ENCODE results near the gene AGPAT3. TPM values are rescaled to one million over a fixed set of nuclear protein-coding genes. Genes with fewer than 3 reads are reported as not detected.

AGPAT3 gene
- total RNA-seq, 1 experiment from 2014 or later: 13.0 TPM

- DNase-seq: no peak
- no peak overlapping the region for H3K4ac ChIP-seq (ENCODE audit: low read depth, low read length)
- H4K8ac ChIP-seq (replicated peaks; ENCODE audit: insufficient read length, low read depth, low read length): no peak overlapping the region
- H2BK12ac ChIP-seq (ENCODE audit: insufficient read length, low read depth, low read length): no peak overlapping the region
- H3K27me3 ChIP-seq (ENCODE audit: insufficient read depth, low read length): no peaks in the 10 kb centered on the region
- Mint-ChIP-seq H3K36me3 (ENCODE audit: insufficient read depth in 1 of 3, low read depth in 3 of 3) (peaks cover 0 to 4% (median 0%) of the 10 kb centered on the region in 3 experiments; a peak in 2 of 7 replicates), H3K9me3 (peaks cover 6% of the 10 kb centered on the region in 2 experiments), H3K27me3 (ENCODE audit: low read depth) (peaks cover 4% of the 10 kb centered on the region), H3K4me3 (no peak overlapping the region), H3K27ac (no peak overlapping the region; a peak in 1 of 7 replicates), H3K4me1 (peaks cover 5 to 10% of the 10 kb centered on the region in 2 experiments; a peak in 2 of 4 replicates)
- TF ChIP-seq CTCF (conservative IDR thresholded peaks at IDR 0.05): no peak
- no peak overlapping the region for H3K9ac ChIP-seq (ENCODE audit: extremely low read depth, insufficient read length, low read length)
- no CpG with 5 or more reads among the region's 15 CpGs for WGBS (ENCODE audit: extremely low coverage, insufficient read length, low lambda C conversion rate)
- H2AK5ac ChIP-seq (ENCODE audit: insufficient read length, low read length): no peak overlapping the region
- no peaks in the 10 kb centered on the region for H3K9me3 ChIP-seq (ENCODE audit: control insufficient read depth, low read depth, low read length)
- H3K23ac ChIP-seq (ENCODE audit: insufficient read length, low read depth, low read length): no peak overlapping the region
- no peak overlapping the region for H2BK15ac ChIP-seq (ENCODE audit: low read depth, low read length)
- no peaks in the 10 kb centered on the region for H4K20me1 ChIP-seq (ENCODE audit: control insufficient read depth, insufficient read depth, insufficient read length)
- H3K79me1 ChIP-seq (ENCODE audit: insufficient read depth, low read depth, low read length, poor library complexity, severe bottlenecking): no peaks in the 10 kb centered on the region
- no peak overlapping the region for H2AFZ ChIP-seq (ENCODE audit: low read length)
- no peaks in the 10 kb centered on the region for H3K79me2 ChIP-seq (ENCODE audit: insufficient read depth, low read length)
- H2BK20ac ChIP-seq (ENCODE audit: low read depth, low read length, poor library complexity, severe bottlenecking): no peak overlapping the region
- no peak overlapping the region for H4K91ac ChIP-seq (ENCODE audit: insufficient read length, low read depth, low read length)
- H3K18ac ChIP-seq (ENCODE audit: insufficient read length, low read depth, low read length): no peak overlapping the region
- H3K4me1 ChIP-seq (ENCODE audit: insufficient read depth, low read length): no peaks in the 10 kb centered on the region
- H3K4me2 ChIP-seq (ENCODE audit: insufficient read depth, insufficient read length, low read length): no peak overlapping the region
- H3K14ac ChIP-seq (ENCODE audit: insufficient read depth, low read length): no peak overlapping the region
- H2BK5ac ChIP-seq (ENCODE audit: insufficient read length, low read length): no peak overlapping the region
- no peaks in the 10 kb centered on the region for H3K23me2 ChIP-seq (ENCODE audit: insufficient read length, low read depth, low read length, poor library complexity, severe bottlenecking)
- H3K27ac ChIP-seq (ENCODE audit: insufficient read length, low read depth, low read length): no peak overlapping the region
- H3K56ac ChIP-seq (ENCODE audit: insufficient read length, low read depth, low read length): no peak overlapping the region
- H2BK120ac ChIP-seq (ENCODE audit: low read depth, low read length, poor library complexity, severe bottlenecking): no peak overlapping the region
- H4K5ac ChIP-seq (ENCODE audit: insufficient read length, low read depth, low read length): no peak overlapping the region
- H3T11ph ChIP-seq (ENCODE audit: low read length): no peak overlapping the region
Measured at GRCh38 chr21:43835050-43835449, 30.0 kb upstream of the AGPAT3 start.
